Uterus (tissue), 4 donors: Measurements from ENCODE around the gene ANKRD40. TPM values are rescaled to one million over a fixed set of nuclear protein-coding genes. Genes with fewer than 3 reads are reported as not detected.

Experiments
- DNase-seq, 2 donors: peaks; one replicate each; pipeline ENCODE4 v3.0.0-alpha.2; 2019 to 2020
- H3K27ac ChIP-seq, 2 donors: fragments of 200-600 bp; sonication (generic); 1 replicate in 1 of 2; 2 replicates in 1 of 2; pipeline ENCODE4 v1.5.1; 2016 to 2018
- H3K27me3 ChIP-seq, 2 donors: fragments of 200-600 bp; sonication (generic); one replicate each; pipeline ENCODE4 v1.5.1; 2018 to 2019; ENCODE audit warnings: control low read depth in 1 of 2
- H3K36me3 ChIP-seq, 2 donors: fragments of 200-600 bp; sonication (generic); one replicate each; pipeline ENCODE4 v1.5.1; 2019; ENCODE audit warnings: control low read depth in 1 of 2
- H3K4me1 ChIP-seq, 2 donors: fragments of 200-600 bp; sonication (generic); one replicate each; pipeline ENCODE4 v1.5.1; 2018 to 2019; ENCODE audit warnings: control low read depth in 1 of 2
- H3K4me3 ChIP-seq, 2 donors: fragments of 200-600 bp; sonication (generic); 1 replicate in 1 of 2; 2 replicates in 1 of 2; pipeline ENCODE4 v1.5.1; 2018 to 2019; ENCODE audit warnings: mild to moderate bottlenecking in 1 of 2
- H3K9me3 ChIP-seq, 2 donors: fragments of 200-600 bp; sonication (generic); one replicate each; pipeline ENCODE4 v1.5.1; 2019; ENCODE audit warnings: control low read depth in 1 of 2
- POLR2A ChIP-seq, 2 donors: fragments of 450-650 bp; IDR thresholded peaks; one replicate each; pipeline ENCODE4 v1.6.1; 2016; ENCODE audit warnings: antibody characterized with exemption in 2 of 2, mild to moderate bottlenecking in 1 of 2, moderate library complexity in 1 of 2
- intact Hi-C: fragments of 100-400 bp; cut with DNase I; formaldehyde crosslinking; loops from one replicate; pipeline ENCODE4 v1.15.1; 2023; ENCODE audit warnings: low total_unique reads
- total RNA-seq, 4 donors: library from RNA; depleted of rRNA in 3 of 4; stranded (reverse); fragments of >200 nt in 3 of 4; gene quantifications; one replicate each; pipeline versions ENCODE4 v1.1.0 to v1.2.4, GENCODE V29; 2014 to 2023
- TF ChIP-seq, protein P1 (sequence below), 4 experiments: fragments of 200-600 bp in 2 of 4; fragments of 450-650 bp in 2 of 4; sonication (generic) in 2 of 4; IDR thresholded peaks; one replicate each; pipeline ENCODE4 v1.5.1; 2016 to 2019; ENCODE audit warnings: antibody characterized with exemption in 4 of 4, mild to moderate bottlenecking in 2 of 4, moderate library complexity in 1 of 4
- donor health status: DM: yes; HTN: yes; CAD: no.

The ANKRD40 gene
- total RNA-seq, 4 donors from 2014 or later: 15.0 to 58.0 (median 31.3) TPM

DNA sequence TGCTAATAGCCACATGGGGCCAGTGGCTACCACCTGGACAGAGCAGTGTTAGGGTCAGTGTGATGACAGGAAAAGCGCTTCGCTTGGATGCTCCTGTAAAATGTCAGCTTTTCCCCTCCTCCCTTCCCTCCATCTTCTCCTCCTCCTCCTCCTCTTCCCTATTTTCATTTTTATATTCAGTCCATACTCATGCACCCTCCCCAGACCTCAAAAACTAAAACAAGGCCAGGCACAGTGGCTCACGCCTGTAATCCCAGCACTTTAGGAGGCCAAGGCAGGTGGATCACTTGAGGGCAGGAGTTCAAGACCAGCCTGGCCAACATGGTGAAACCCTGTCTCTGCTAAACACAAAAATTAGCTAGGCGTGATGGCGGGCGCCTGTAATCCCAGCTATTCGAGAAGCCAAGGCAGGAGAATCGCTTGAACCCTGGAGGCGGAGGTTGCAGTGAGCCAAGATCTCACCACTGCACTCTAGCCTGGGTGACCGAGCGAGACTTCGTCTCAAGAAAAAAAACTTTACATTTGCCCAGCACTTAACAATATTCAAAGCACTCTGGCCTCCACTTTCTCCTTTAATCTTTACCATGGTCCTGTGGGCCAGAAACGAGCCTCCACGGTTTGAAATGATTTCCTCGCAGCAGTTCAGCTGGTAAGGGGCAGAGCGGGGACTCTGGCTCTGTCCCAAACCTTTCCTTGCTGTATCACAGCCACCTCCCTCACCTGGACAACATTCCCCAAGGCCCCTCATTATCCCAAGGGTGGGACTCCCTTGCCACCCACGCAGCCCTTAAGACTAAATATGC, 21.8 kb downstream of the ANKRD40 start:
- Histone ChIP-seq H3K4me3 (no peak overlapping the region), H3K36me3 (no peaks in the 10 kb centered on the region), H3K27me3 (no peaks in the 10 kb centered on the region), H3K9me3 (no peaks in the 10 kb centered on the region), H3K4me1 (peaks cover 5 to 22% of the 10 kb centered on the region in 2 donors), H3K27ac (peak overlapping the region; percentile 77 to 82)
- no peak for DNase-seq
- TF ChIP-seq, protein P1, sequence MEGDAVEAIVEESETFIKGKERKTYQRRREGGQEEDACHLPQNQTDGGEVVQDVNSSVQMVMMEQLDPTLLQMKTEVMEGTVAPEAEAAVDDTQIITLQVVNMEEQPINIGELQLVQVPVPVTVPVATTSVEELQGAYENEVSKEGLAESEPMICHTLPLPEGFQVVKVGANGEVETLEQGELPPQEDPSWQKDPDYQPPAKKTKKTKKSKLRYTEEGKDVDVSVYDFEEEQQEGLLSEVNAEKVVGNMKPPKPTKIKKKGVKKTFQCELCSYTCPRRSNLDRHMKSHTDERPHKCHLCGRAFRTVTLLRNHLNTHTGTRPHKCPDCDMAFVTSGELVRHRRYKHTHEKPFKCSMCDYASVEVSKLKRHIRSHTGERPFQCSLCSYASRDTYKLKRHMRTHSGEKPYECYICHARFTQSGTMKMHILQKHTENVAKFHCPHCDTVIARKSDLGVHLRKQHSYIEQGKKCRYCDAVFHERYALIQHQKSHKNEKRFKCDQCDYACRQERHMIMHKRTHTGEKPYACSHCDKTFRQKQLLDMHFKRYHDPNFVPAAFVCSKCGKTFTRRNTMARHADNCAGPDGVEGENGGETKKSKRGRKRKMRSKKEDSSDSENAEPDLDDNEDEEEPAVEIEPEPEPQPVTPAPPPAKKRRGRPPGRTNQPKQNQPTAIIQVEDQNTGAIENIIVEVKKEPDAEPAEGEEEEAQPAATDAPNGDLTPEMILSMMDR (IDR thresholded peaks at IDR 0.05): no peak
- TF ChIP-seq POLR2A (IDR thresholded peaks at IDR 0.05): no peak
- intact Hi-C loops: loop anchor here (10.0 kb wide), 1 partner anchor 141 kb away; the partner anchor contains the start of gene SPATA20

DNA sequence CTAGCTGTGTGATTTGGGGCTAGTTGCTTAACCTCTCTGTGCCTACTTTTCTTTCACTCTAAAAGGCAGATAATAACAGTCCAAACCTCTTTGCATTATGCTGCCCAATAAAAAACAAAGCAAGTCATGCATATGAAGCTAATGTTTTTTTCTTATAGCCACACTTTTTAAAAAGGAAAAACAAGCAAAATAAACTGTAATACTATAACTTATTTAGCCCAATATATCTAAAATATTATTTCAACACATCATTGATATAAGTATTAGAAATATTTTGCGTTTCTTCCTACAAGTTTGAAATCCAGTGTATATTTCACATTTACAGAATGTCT, 22.4 kb downstream of the ANKRD40 start:
- H3K36me3 ChIP-seq: no peaks in the 10 kb centered on the region
- no peaks in the 10 kb centered on the region for H3K9me3 ChIP-seq
- intact Hi-C loops: loop anchor here (10.0 kb wide), 1 partner anchor 140 kb away; the partner anchor contains the start of gene SPATA20
- no peak for TF ChIP-seq POLR2A (IDR thresholded peaks at IDR 0.05)
- TF ChIP-seq, protein P1 (IDR thresholded peaks at IDR 0.05): no peak
- peak overlapping the region in 1 of 2 donors; percentile 82 for H3K27ac ChIP-seq
- no peaks in the 10 kb centered on the region for H3K27me3 ChIP-seq
- peaks cover 5 to 22% of the 10 kb centered on the region in 2 donors for H3K4me1 ChIP-seq
- H3K4me3 ChIP-seq: no peak overlapping the region
- no peak for DNase-seq

DNA sequence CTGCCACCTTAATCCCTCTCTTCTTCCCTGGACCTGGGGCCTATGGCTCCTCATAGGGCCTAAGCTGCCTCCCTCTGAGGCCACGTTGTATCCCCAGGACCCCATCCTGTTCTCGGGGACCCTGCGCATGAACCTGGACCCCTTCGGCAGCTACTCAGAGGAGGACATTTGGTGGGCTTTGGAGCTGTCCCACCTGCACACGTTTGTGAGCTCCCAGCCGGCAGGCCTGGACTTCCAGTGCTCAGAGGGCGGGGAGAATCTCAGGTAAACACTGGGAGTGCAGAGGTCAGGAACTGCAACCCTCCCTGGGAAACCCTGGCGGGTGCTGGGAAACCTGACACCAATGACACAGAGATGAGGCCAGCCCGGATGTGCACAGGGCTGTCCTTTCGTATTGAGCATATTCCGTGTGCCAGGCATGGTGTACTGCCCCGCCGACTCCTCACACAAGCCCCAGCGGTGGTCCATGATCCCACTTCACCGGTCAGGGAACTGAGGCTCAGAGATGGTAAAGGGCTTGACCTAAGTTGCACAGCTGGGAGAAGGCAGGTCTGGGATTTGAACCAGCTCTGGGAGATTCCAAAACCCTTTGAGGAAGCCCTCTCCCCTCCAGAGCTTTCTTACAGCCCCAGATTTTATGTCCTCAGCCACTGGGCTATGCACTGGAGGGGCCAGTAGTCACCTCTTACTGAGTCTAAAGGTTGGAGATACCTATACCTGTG, 22.9 kb downstream of the ANKRD40 start:
- intact Hi-C loops: loop anchor here (10.0 kb wide), 1 partner anchor 140 kb away; the partner anchor contains the start of gene SPATA20

DNA sequence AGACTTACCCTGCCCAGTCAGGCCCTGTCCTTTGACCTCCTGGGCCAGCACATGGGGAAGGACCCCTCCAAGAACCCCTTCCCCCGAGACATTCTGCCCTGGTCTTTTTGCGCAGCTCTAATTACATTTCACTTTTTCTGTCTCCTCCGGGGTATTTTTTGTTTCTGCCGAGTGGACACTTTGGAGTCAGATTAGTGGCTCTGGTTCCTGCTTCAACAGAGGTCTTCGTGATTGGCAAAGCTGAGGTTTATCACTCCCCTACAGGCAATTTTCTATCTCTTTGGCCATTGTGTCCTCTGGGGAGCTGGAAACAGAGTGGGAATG, 23.5 kb downstream of the ANKRD40 start:
- intact Hi-C loops: loop anchor here (10.0 kb wide), 1 partner anchor 139 kb away; the partner anchor contains the start of gene SPATA20
- no peaks in the 10 kb centered on the region for H3K9me3 ChIP-seq

More for the DNA sequence above, 22.9 kb downstream of the ANKRD40 start:
- H3K4me1 ChIP-seq: peaks cover 5 to 22% of the 10 kb centered on the region in 2 donors
- H3K27ac ChIP-seq: no peak overlapping the region
- no peaks in the 10 kb centered on the region for H3K9me3 ChIP-seq
- no peak for DNase-seq
- TF ChIP-seq POLR2A (IDR thresholded peaks at IDR 0.05): no peak
- TF ChIP-seq, protein P1 (IDR thresholded peaks at IDR 0.05): no peak
- H3K27me3 ChIP-seq: no peaks in the 10 kb centered on the region
- no peak overlapping the region for H3K4me3 ChIP-seq
- H3K36me3 ChIP-seq: no peaks in the 10 kb centered on the region

More for the DNA sequence above, 23.5 kb downstream of the ANKRD40 start:
- no peaks in the 10 kb centered on the region for H3K36me3 ChIP-seq
- no peak overlapping the region for H3K27ac ChIP-seq
- no peak for DNase-seq
- no peaks in the 10 kb centered on the region for H3K27me3 ChIP-seq
- H3K4me3 ChIP-seq: no peak overlapping the region
- H3K4me1 ChIP-seq: peaks cover 5 to 20% of the 10 kb centered on the region in 2 donors
- TF ChIP-seq POLR2A (IDR thresholded peaks at IDR 0.05): no peak
- TF ChIP-seq, protein P1 (IDR thresholded peaks at IDR 0.05): no peak
